DND-41 (cell line): ENCODE results near the gene RAB26.

Source experiments
- ATAC-seq: fragments of 200-7000 bp; cut with Tn5 transposase; 3 replicates; pipeline ENCODE4 v1.9.1; 2021; ENCODE audit warnings: low read depth; ENCODE audit not compliant: insufficient read depth
- DNase-seq: peaks from one replicate; pipeline ENCODE4 v3.0.0-alpha.2; 2020
- H2AFZ ChIP-seq: 2 replicates; pipeline ENCODE4 v1.6.0; 2012; ENCODE audit warnings: low read depth, low read length
- H3K27ac ChIP-seq: 2 replicates; pipeline ENCODE4 v1.5.1; 2012; ENCODE audit warnings: low read length, inconsistent platforms
- H3K27me3 ChIP-seq: fragments of 200-600 bp; sonication (generic); 2 replicates; pipeline ENCODE4 v1.6.0; 2012; ENCODE audit warnings: low read length, mild to moderate bottlenecking, inconsistent platforms; ENCODE audit not compliant: insufficient read depth, poor library complexity
- H3K36me3 ChIP-seq: 2 replicates; pipeline ENCODE4 v1.5.1; 2012; ENCODE audit warnings: low read length, inconsistent platforms; ENCODE audit not compliant: insufficient read depth
- H3K4me1 ChIP-seq: 2 replicates; pipeline ENCODE4 v1.5.1; 2012; ENCODE audit warnings: mild to moderate bottlenecking, low read length; ENCODE audit not compliant: insufficient read depth
- H3K4me2 ChIP-seq: 2 replicates; pipeline ENCODE4 v1.6.0; 2012; ENCODE audit warnings: mild to moderate bottlenecking, moderate library complexity, low read length, inconsistent platforms; ENCODE audit not compliant: insufficient read depth
- H3K4me3 ChIP-seq, 2 experiments: fragments of 200-600 bp in 1 of 2; shearing (Covaris generic) in 1 of 2; 2 replicates each; pipeline ENCODE4 v1.5.1; 2012 to 2016; ENCODE audit warnings: inconsistent platforms in 2 of 2, low read length in 2 of 2, mild to moderate bottlenecking in 2 of 2, low read depth in 1 of 2, moderate library complexity in 1 of 2
- H3K79me2 ChIP-seq: 2 replicates; pipeline ENCODE4 v1.6.0; 2012; ENCODE audit warnings: low read length, inconsistent platforms; ENCODE audit not compliant: insufficient read depth
- H3K9ac ChIP-seq: 2 replicates; pipeline ENCODE4 v1.6.0; 2012; ENCODE audit warnings: low read depth, mild to moderate bottlenecking, inconsistent platforms, low read length, moderate library complexity
- H3K9me3 ChIP-seq: 2 replicates; pipeline ENCODE4 v1.5.1; 2012; ENCODE audit warnings: low read length, moderate library complexity, mild to moderate bottlenecking, inconsistent platforms; ENCODE audit not compliant: insufficient read depth, severe bottlenecking
- H4K20me1 ChIP-seq: 2 replicates; pipeline ENCODE4 v1.6.0; 2012; ENCODE audit warnings: low read length; ENCODE audit not compliant: insufficient read depth
- CTCF ChIP-seq: IDR thresholded peaks from 2 replicates; pipeline ENCODE4 v1.5.1; 2012; ENCODE audit warnings: borderline replicate concordance, low read length, moderate library complexity, mild to moderate bottlenecking; ENCODE audit not compliant: poor library complexity, severe bottlenecking; ENCODE audit errors: extremely low read depth
- EZH2 ChIP-seq: IDR thresholded peaks from 3 replicates; pipeline ENCODE4 v1.6.1; 2012; ENCODE audit warnings: borderline replicate concordance, low read depth, mild to moderate bottlenecking, moderate library complexity, low read length, inconsistent platforms; ENCODE audit not compliant: severe bottlenecking

RAB26 gene

DNA sequence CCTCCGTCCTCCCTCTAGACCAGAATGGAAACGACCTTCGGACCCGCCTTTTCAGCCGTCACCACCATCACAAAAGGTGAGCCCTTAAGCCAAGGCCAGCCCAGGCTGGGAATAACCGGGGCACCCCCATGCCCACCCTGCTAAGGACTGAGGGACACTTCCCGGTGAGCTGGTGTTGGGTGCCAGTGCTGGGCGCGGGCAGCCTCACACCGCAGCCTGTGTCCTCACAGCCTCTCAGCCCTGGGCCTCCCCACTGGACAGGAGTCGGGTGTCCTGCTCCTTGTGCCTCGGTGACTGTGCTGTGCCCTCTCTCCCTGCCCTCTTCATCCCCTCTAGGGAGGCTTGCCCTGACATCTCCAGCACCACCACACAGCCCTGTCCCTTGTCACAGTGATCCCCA, 17.4 kb downstream of the RAB26 start:
- no peak overlapping the region for H3K4me3 ChIP-seq
- ATAC-seq: no peak
- H3K9ac ChIP-seq: no peak overlapping the region
- no peak overlapping the region for H3K4me2 ChIP-seq
- no peaks in the 10 kb centered on the region for H3K27me3 ChIP-seq
- H3K27ac ChIP-seq: no peak overlapping the region
- peaks cover 68% of the 10 kb centered on the region for H3K36me3 ChIP-seq
- TF ChIP-seq EZH2: no peak
- TF ChIP-seq CTCF: no peak
- no peak overlapping the region for H2AFZ ChIP-seq
- no peak for DNase-seq
- H3K4me1 ChIP-seq: no peaks in the 10 kb centered on the region
- peaks cover 11% of the 10 kb centered on the region for H3K9me3 ChIP-seq
- peaks cover 41% of the 10 kb centered on the region for H4K20me1 ChIP-seq
- H3K79me2 ChIP-seq: peaks cover 50% of the 10 kb centered on the region

DNA sequence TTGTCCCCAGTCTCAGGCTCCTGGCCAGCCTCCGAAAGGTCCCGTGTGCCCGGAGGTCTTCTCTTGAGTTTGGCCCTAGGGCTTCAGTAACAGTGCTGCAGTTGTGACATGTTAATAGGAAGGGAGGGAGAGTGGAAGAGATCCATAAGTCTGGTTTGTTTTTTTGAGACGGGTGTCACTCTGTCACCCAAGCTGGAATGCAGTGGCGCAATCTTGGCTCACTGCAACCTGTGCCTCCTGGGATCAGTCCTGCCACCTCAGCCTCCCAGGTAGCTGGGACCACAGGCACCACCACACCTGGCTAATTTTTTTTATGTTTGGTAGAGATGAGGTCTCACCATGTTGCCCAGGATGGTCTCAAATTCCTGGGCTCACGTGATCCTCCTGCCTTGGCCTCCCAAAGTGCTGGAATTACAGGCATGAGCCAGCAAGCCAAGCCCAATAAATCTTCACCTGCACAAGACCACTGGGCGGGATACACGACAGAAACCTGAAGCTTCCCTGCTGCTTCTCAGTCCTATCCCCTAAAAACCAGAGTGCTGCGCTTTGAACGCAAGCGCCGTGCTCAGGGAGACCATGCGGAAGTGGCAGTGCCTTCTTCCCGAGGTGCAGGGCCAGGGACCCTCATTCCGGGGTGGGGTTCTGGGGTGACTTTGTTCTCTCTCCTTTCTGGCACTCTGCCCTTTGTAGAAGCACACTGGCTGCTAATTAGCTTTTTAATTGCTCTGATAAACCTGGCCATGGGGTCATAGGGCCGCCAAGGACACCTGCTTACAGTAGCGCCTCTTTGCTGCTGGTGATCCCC, 18.0 kb downstream of the RAB26 start:
- no peaks in the 10 kb centered on the region for H3K27me3 ChIP-seq
- H4K20me1 ChIP-seq: peaks cover 38% of the 10 kb centered on the region
- no peak overlapping the region for H2AFZ ChIP-seq
- ATAC-seq (no peak), DNase-seq (no peak)
- TF ChIP-seq EZH2 (no peak), CTCF (no peak)
- peaks cover 11% of the 10 kb centered on the region for H3K9me3 ChIP-seq
- no peak overlapping the region for H3K9ac ChIP-seq
- peaks cover 72% of the 10 kb centered on the region for H3K36me3 ChIP-seq
- no peaks in the 10 kb centered on the region for H3K4me1 ChIP-seq
- no peak overlapping the region for H3K4me2 ChIP-seq
- H3K79me2 ChIP-seq: peaks cover 44% of the 10 kb centered on the region
- H3K4me3 ChIP-seq: no peak overlapping the region
- no peak overlapping the region for H3K27ac ChIP-seq

DNA sequence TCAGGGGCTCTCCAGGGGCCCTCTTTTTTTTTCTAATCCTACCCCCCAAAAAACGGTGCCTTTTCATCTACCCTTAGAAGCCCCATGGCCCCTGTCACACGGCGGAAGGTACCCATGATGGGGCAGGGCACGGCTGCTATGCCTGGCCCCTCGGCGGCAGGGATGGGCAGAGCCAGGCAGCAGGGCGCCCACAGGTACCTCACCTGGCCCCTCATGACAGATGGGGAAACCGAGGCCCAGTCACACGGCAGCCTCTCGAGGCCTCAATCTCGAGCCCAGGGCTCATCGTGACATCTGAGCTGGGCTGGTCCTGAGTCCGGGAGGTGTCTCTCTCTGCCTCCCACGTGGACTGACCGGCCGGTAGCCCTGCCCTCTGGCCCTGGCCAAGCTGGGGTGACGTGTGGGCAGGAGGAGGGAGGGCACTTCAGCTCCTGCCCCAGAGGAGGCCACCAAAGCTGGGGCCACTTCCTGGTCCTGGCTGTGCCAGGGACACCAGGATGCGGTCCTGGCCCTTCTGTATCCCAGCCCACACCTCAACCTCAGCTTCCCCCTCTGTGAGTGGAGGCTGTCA, 18.7 kb downstream of the RAB26 start:
- H3K4me3 ChIP-seq: no peak overlapping the region
- DNase-seq (no peak), ATAC-seq (no peak)
- no peak overlapping the region for H3K4me2 ChIP-seq
- H3K27me3 ChIP-seq: no peaks in the 10 kb centered on the region
- TF ChIP-seq CTCF (no peak), EZH2 (no peak)
- H3K27ac ChIP-seq: no peak overlapping the region
- no peak overlapping the region for H2AFZ ChIP-seq
- H3K9ac ChIP-seq: no peak overlapping the region
- peaks cover 37% of the 10 kb centered on the region for H3K79me2 ChIP-seq
- H3K9me3 ChIP-seq: peaks cover 11% of the 10 kb centered on the region
- no peaks in the 10 kb centered on the region for H3K4me1 ChIP-seq
- peaks cover 31% of the 10 kb centered on the region for H4K20me1 ChIP-seq
- H3K36me3 ChIP-seq: peaks cover 75% of the 10 kb centered on the region
